GM10248 (cell line): ENCODE data around the gene ACKR2.

ENCODE experiments used
- CTCF ChIA-PET: fragments of 300-600 bp; sonication (Branson Sonifier 250); formaldehyde crosslinking; extraction: SDS; loops from one replicate; lab custom pipeline; 2021; ENCODE audit warnings: antibody characterized with exemption; lab: Yijun Ruan, JAX
- POLR2A ChIA-PET: fragments of 350-650 bp; sonication (Branson Sonifier 250); formaldehyde crosslinking; extraction: SDS; loops from one replicate; lab custom pipeline; 2020; ENCODE audit warnings: antibody characterized with exemption; lab: Yijun Ruan, JAX
- DNase-seq: peaks from one replicate; pipeline ENCODE4 v3.0.0; 2012; ENCODE audit errors: extremely low spot score
- TF ChIP-seq, protein P1 (sequence below): IDR thresholded peaks from 2 replicates; pipeline ENCODE4 v1.5.1; 2012; ENCODE audit warnings: mild to moderate bottlenecking, low read depth; ENCODE audit errors: extremely low read depth, missing control alignments, control extremely low read depth

The ACKR2 gene

DNA sequence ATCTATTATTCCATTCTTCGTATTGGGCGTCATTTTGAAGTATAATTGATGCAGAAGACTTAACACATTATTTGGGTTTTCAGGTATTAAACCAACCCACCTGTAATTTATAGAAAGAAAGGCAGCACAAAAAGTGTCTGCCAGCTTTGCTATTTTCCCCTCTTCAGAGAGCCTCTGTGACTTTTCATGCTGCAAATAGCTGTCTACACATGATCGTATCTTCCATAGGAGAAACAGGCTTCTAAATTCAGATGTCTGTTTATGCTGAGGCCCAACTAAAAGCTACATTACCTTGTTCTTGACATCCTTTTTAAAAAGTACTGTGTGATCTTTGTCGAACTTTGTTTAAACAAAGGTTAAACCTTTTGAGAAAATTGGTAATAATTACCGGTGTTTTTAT is 5.0 kb downstream of the ACKR2 start:
- TF ChIP-seq, protein P1, sequence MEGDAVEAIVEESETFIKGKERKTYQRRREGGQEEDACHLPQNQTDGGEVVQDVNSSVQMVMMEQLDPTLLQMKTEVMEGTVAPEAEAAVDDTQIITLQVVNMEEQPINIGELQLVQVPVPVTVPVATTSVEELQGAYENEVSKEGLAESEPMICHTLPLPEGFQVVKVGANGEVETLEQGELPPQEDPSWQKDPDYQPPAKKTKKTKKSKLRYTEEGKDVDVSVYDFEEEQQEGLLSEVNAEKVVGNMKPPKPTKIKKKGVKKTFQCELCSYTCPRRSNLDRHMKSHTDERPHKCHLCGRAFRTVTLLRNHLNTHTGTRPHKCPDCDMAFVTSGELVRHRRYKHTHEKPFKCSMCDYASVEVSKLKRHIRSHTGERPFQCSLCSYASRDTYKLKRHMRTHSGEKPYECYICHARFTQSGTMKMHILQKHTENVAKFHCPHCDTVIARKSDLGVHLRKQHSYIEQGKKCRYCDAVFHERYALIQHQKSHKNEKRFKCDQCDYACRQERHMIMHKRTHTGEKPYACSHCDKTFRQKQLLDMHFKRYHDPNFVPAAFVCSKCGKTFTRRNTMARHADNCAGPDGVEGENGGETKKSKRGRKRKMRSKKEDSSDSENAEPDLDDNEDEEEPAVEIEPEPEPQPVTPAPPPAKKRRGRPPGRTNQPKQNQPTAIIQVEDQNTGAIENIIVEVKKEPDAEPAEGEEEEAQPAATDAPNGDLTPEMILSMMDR: no peak
- ChIA-PET CTCF (interaction anchor here (2.4 kb wide), 1 partner anchor 16 kb away, joined by 6 read pairs; no protein-coding TSS in a partner anchor), POLR2A (no interaction called here)
- DNase-seq: no peak

GRCh38 chr3:42814914-42815507 is 5.8 kb downstream of the ACKR2 start:
- no peak for DNase-seq
- ChIA-PET POLR2A (no interaction called here), CTCF (interaction anchor here (0.7 to 1.3 kb wide), 5 partner anchors 10 to 66 kb away, joined by 3 to 5 read pairs (median 3); no protein-coding TSS in a partner anchor)
- TF ChIP-seq, protein P1: no peak

- no peak for DNase-seq
These were observed 6.6 kb downstream of the ACKR2 start for GRCh38 chr3:42815826-42816225.

DNA sequence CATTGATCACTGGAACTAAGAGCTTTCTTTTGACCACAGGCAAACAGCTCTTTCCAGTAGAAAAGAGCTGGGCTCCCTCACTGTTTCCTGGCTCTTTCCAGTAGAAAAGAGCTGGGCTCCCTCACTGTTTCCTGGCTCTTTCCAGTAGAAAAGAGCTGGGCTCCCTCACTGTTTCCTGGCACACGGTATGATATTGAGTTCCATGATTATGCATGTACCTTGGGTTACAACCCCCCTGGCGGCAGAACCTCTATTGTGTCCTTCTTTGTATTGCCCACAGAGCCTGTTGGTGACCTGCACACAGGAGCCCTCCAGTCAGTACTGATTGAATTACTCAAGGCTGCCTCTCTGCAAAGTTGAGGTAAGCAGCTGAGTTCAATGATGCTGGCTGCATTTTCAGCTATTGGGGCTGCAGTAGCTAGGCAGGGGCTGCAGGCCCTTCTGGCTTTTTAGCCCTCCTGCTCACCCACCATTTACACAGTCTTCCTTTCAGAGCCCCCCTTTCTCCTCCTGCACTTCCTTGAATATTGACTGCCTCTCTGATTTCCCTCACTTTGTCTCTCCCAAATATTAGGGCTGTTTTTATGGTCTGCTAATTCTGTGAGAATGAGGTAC is 10.2 kb downstream of the ACKR2 start:
- TF ChIP-seq, protein P1: no peak
- CTCF ChIA-PET: interaction anchor here (0.7 to 4.2 kb wide), 6 partner anchors 10 to 62 kb away, joined by 3 to 18 read pairs (median 6); partner anchors contain the start of gene ACKR2
- POLR2A ChIA-PET: interaction anchor here (0.6 kb wide), 1 partner anchor 202 kb away, joined by 3 read pairs; no protein-coding TSS in a partner anchor
- no peak for DNase-seq

More at GRCh38 chr3:42815826-42816225, 6.6 kb downstream of the ACKR2 start:
- CTCF ChIA-PET: interaction anchor here (0.7 to 1.3 kb wide), 7 partner anchors 10 to 65 kb away, joined by 3 to 5 read pairs (median 3); no protein-coding TSS in a partner anchor
- TF ChIP-seq, protein P1: no peak
- POLR2A ChIA-PET: no interaction called here

DNA sequence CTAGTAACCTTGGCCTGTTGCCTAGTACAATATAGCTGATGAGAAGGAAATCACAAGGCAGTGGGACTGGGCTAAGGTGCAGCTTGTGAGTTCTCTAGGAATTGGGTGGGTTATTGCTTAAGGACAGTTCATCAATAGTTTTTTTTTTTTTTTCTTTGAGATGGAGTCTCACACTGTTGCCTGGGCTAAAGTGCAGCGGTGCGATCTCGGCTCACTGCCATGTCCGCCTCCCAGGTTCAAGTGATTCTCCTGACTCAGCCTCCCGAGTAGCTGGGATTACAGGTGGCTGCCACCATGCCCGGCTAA is 11.5 kb downstream of the ACKR2 start:
- DNase-seq: no peak
- POLR2A ChIA-PET: no interaction called here
- TF ChIP-seq, protein P1: no peak
- CTCF ChIA-PET: interaction anchor here (0.9 to 4.2 kb wide), 5 partner anchors 11 to 62 kb away, joined by 3 to 18 read pairs (median 6); no protein-coding TSS in a partner anchor

GRCh38 chr3:42822828-42823227 is 13.6 kb downstream of the ACKR2 start:
- TF ChIP-seq, protein P1: no peak
- CTCF ChIA-PET: no interaction called here
- no peak for DNase-seq
- POLR2A ChIA-PET: no interaction called here
